ENCODE data around the gene RASIP1. TPM values are rescaled to one million over a fixed set of nuclear protein-coding genes. Genes with fewer than 3 reads are reported as not detected.

Gene RASIP1
- total and polyA plus RNA-seq, 7 donors, result 3.9 to 9.7 (median 7.0) TPM

DNA sequence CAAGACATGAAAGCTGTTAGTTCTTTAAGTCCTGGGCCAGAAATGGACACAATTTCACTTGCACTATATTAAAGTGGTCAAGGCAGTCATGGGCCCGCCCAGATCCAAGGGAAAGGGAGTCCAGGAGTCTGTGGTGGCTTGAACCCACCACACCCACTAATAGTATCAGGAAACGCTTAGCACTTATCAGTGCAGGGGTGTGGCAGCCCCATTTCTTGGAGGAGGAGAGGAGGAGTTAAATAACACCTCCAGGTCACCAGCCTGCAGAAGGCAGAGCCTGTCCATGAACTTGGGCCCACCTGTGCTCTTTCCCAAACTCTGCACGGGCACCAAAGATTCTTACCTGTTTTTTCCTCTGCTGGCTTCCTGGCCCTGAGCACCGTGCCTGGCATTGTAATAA lies 62.2 kb downstream of the RASIP1 start:
- H3K4me3 ChIP-seq, result no peak overlapping the region
- ATAC-seq (no peak), DNase-seq (no peak)
- no peaks in the 10 kb centered on the region for H3K36me3 ChIP-seq (ENCODE audit: insufficient read depth in 1 of 2, low read depth in 1 of 2)
- H3K27ac ChIP-seq, result no peak overlapping the region
- TF ChIP-seq, protein P1, sequence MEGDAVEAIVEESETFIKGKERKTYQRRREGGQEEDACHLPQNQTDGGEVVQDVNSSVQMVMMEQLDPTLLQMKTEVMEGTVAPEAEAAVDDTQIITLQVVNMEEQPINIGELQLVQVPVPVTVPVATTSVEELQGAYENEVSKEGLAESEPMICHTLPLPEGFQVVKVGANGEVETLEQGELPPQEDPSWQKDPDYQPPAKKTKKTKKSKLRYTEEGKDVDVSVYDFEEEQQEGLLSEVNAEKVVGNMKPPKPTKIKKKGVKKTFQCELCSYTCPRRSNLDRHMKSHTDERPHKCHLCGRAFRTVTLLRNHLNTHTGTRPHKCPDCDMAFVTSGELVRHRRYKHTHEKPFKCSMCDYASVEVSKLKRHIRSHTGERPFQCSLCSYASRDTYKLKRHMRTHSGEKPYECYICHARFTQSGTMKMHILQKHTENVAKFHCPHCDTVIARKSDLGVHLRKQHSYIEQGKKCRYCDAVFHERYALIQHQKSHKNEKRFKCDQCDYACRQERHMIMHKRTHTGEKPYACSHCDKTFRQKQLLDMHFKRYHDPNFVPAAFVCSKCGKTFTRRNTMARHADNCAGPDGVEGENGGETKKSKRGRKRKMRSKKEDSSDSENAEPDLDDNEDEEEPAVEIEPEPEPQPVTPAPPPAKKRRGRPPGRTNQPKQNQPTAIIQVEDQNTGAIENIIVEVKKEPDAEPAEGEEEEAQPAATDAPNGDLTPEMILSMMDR (IDR thresholded peaks at IDR 0.05), result no peak
- no peaks in the 10 kb centered on the region for H3K27me3 ChIP-seq (ENCODE audit: insufficient read depth in 3 of 3, low read length in 2 of 3)
- peaks cover 9% of the 10 kb centered on the region for H3K4me1 ChIP-seq
- 80 to 84% (median 81%) methylated on average over 4 of the region's 4 CpGs for WGBS, 3 donors
- intact Hi-C loops (cut with DNase I), result loop anchor here (5.0 to 10.0 kb wide), 6 partner anchors 34 to 167 kb away; partner anchors contain the start of genes HSD17B14 (in 1 of the 2), MAMSTR (in 1 of the 2) and RASIP1 (in 1 of the 2)
- no peaks in the 10 kb centered on the region for H3K9me3 ChIP-seq

DNA sequence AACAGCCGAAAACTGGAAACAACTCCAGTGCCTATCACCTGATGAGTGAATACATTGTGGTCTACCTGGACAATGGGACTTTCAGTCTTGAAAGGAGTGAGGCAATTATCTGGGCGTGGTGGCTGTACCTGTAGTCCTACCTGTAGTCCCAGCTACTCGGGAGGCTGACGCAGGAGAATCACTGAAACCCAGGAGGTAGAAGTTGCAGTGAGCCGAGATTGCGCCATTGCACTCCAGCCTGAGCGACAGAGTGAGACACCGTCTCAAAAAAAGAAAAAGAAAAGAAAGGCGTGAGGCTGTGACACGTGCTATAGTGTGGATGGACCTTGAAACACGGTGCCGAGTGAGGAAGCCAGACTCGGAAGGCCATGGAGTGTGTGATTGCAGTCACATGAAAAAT lies 63.5 kb downstream of the RASIP1 start:
- WGBS, 3 donors, result 93 to 96% (median 94%) methylated on average over 13 of the region's 13 CpGs

DNA sequence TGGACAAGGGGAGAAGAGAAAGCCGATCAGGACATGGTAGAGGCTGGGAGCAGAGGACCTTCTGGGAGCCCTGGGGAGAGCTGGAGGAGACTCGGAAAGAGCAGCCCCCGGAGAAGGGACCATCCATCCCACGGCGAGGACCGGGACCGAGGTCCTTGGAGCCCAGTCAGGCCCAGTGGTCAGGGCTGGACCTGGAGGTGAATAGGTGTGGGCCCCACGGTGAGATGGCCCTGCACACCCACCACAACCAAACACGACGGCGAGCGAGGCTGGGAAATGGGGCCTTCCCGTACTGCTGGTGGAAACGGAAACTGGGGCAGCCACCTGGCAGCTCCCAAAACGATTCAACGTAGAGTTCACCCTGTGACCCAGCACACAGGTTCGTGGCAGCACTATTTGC lies 63.9 kb downstream of the RASIP1 start:
- no peaks in the 10 kb centered on the region for H3K27me3 ChIP-seq (ENCODE audit: insufficient read depth in 3 of 3, low read length in 2 of 3)
- no peak overlapping the region for H3K4me3 ChIP-seq
- peaks cover 9% of the 10 kb centered on the region for H3K4me1 ChIP-seq
- intact Hi-C loops (cut with DNase I), result loop anchor here (5.0 to 10.0 kb wide), 6 partner anchors 36 to 168 kb away; partner anchors contain the start of genes HSD17B14 (in 1 of the 2), MAMSTR (in 1 of the 2) and RASIP1 (in 1 of the 2)
- TF ChIP-seq, protein P1 (IDR thresholded peaks at IDR 0.05), result no peak
- no peaks in the 10 kb centered on the region for H3K36me3 ChIP-seq (ENCODE audit: insufficient read depth in 1 of 2, low read depth in 1 of 2)
- H3K9me3 ChIP-seq, result no peaks in the 10 kb centered on the region
- ATAC-seq (no peak), DNase-seq (no peak)
- no peak overlapping the region for H3K27ac ChIP-seq
- WGBS, 3 donors, result 91 to 92% (median 91%) methylated on average over 13 to 17 of the region's 17 CpGs

More for the DNA sequence above, 63.5 kb downstream of the RASIP1 start:
- no peaks in the 10 kb centered on the region for H3K36me3 ChIP-seq (ENCODE audit: insufficient read depth in 1 of 2, low read depth in 1 of 2)
- no peak overlapping the region for H3K4me3 ChIP-seq
- TF ChIP-seq, protein P1 (IDR thresholded peaks at IDR 0.05), result no peak
- H3K27ac ChIP-seq, result no peak overlapping the region
- H3K27me3 ChIP-seq (ENCODE audit: insufficient read depth in 3 of 3, low read length in 2 of 3), result no peaks in the 10 kb centered on the region
- DNase-seq, result no peak
- H3K4me1 ChIP-seq, result peaks cover 9% of the 10 kb centered on the region
- intact Hi-C loops (cut with DNase I), result loop anchor here (5.0 to 10.0 kb wide), 6 partner anchors 35 to 168 kb away; partner anchors contain the start of genes HSD17B14 (in 1 of the 2), MAMSTR (in 1 of the 2) and RASIP1 (in 1 of the 2)
- no peak for ATAC-seq
- no peaks in the 10 kb centered on the region for H3K9me3 ChIP-seq

DNA sequence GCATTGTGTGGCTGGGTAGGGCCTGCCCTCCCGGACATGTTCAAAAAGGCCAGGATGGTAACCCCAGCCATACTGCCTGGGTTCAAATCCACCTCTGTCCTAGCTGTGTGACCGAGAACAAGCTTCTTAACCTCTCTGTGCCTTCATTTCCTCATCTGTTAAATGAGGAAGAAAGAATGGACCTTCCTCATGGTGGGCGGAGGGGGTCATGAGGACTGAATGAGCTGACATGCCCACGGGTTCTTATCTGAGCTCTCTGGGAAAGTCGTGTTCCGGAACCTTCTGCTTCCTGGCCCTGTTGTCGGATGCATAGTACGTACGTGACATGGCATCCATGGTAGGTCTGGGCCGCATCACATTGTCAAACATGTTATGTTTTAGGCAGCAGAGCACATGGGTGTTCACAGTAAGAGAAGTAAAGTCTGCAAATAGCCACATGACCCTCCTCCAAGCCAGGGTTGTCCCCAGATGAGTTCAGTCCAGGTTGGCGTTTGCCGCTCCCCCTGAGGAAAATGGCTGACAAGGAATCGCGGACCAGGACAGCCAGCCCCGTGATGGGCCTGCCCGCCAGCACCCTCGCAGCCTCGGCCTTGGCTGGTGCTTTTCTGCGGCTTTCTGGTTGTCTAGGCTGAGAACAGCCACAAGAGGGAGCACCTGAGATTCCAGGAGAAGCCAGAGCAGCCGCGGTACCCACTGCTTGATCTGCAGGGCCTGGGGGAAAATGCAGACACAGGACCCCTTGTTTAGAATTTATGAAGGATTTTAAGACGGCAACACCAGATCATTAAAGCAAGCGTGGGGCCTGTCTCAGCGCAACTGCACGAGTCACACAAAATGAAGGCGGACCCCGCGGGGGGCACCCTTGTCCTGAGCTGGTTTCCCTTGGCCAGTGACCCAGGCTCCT lies 65.2 kb downstream of the RASIP1 start:
- TF ChIP-seq, protein P1 (IDR thresholded peaks at IDR 0.05), result peak; percentile 88
- Histone ChIP-seq H3K4me1 (peaks cover 9% of the 10 kb centered on the region), H3K9me3 (no peaks in the 10 kb centered on the region), H3K36me3 (ENCODE audit: insufficient read depth in 1 of 2, low read depth in 1 of 2) (no peaks in the 10 kb centered on the region), H3K27me3 (ENCODE audit: insufficient read depth in 3 of 3, low read length in 2 of 3) (no peaks in the 10 kb centered on the region), H3K4me3 (peak overlapping the region; percentile 11), H3K27ac (no peak overlapping the region)
- WGBS, 3 donors, result 31 to 38% (median 33%) methylated on average over 28 of the region's 28 CpGs
- intact Hi-C loops (cut with DNase I), result loop anchor here (5.0 to 10.0 kb wide), 6 partner anchors 37 to 170 kb away; partner anchors contain the start of genes HSD17B14 (in 1 of the 2), MAMSTR (in 1 of the 2) and RASIP1 (in 1 of the 2)
- ATAC-seq (peak; percentile 85 to 95 (median 90)), DNase-seq (peak; percentile 76 to 84)
